ENCODE results near the gene STARD13.

Gene STARD13

DNA sequence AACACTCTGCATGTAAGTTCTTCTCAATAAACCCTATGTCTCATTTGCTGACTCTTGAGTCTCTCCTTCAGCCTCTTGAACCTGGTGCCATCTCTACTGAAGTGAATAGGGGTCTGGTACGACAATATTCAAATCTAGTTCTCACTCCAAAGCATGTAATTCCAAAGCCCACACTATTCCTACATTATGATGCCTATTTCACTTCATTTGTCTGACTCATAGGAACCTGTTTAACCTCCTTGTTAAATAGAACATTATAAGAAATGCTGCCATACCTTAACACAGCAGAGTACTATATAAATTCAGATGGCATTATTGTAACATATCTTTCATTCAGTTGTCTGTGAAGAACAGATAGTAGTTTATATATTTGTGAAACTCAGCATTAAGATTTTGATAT lies 67.1 kb downstream of the STARD13 start:
- Histone ChIP-seq H4K20me1 (ENCODE audit: insufficient read depth, low read length) (no peaks in the 10 kb centered on the region), H3K4me2 (ENCODE audit: low read depth, low read length) (no peak overlapping the region), H3K36me3 (replicated peaks; ENCODE audit: insufficient read depth, low read length) (no peaks in the 10 kb centered on the region), H3K9me3 (replicated peaks; ENCODE audit: insufficient read depth, low read length) (no peaks in the 10 kb centered on the region), H3K4me1 (ENCODE audit: low read length) (no peaks in the 10 kb centered on the region), H3K9me2 (replicated peaks; ENCODE audit: insufficient read depth, low read length) (no peaks in the 10 kb centered on the region), H3F3A (ENCODE audit: insufficient read depth, low read length) (no peaks in the 10 kb centered on the region), H3K79me2 (ENCODE audit: low read length) (no peaks in the 10 kb centered on the region), H3K27me3 (replicated peaks; ENCODE audit: insufficient read depth, low read length) (no peaks in the 10 kb centered on the region), H3K9ac (ENCODE audit: low read length) (no peak overlapping the region), H3K4me3 (ENCODE audit: low read length) (no peak overlapping the region), H2AFZ (ENCODE audit: low read length) (no peak overlapping the region), H3K27ac (ENCODE audit: low read length) (no peak overlapping the region)
- DNase-seq: no peak
- TF ChIP-seq EZH2 (optimal IDR thresholded peaks at IDR 0.05; ENCODE audit: low read depth, low read length) (no peak), EZH2phosphoT487 (IDR thresholded peaks at IDR 0.05; ENCODE audit: low read length) (no peak)
- TF ChIP-seq, protein P1, sequence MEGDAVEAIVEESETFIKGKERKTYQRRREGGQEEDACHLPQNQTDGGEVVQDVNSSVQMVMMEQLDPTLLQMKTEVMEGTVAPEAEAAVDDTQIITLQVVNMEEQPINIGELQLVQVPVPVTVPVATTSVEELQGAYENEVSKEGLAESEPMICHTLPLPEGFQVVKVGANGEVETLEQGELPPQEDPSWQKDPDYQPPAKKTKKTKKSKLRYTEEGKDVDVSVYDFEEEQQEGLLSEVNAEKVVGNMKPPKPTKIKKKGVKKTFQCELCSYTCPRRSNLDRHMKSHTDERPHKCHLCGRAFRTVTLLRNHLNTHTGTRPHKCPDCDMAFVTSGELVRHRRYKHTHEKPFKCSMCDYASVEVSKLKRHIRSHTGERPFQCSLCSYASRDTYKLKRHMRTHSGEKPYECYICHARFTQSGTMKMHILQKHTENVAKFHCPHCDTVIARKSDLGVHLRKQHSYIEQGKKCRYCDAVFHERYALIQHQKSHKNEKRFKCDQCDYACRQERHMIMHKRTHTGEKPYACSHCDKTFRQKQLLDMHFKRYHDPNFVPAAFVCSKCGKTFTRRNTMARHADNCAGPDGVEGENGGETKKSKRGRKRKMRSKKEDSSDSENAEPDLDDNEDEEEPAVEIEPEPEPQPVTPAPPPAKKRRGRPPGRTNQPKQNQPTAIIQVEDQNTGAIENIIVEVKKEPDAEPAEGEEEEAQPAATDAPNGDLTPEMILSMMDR (IDR thresholded peaks at IDR 0.05; ENCODE audit: low read length): no peak

DNA sequence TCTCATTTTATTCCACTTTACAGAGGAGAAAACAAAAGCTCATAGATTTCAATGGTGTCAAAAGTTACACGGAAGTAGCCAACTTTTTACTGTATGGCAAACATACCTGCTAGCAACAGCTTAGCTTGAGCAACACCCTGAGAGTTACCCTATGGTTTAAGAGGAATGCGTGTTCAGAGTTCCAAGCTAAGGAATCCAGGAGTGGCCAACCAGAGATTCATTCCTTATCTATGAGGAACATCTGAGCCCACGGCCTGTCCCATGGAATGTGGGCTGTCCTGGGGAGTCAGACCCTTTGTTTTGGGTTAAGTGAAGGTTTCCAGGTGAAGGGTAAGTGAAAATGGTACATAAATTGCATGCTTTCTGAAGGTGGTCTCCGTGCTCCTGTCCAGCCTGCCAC lies 67.5 kb downstream of the STARD13 start:
- H3K4me2 ChIP-seq (ENCODE audit: low read depth, low read length): no peak overlapping the region
- DNase-seq: no peak
- H3K36me3 ChIP-seq (replicated peaks; ENCODE audit: insufficient read depth, low read length): no peaks in the 10 kb centered on the region
- no peak overlapping the region for H3K4me3 ChIP-seq (ENCODE audit: low read length)
- no peaks in the 10 kb centered on the region for H3K9me2 ChIP-seq (replicated peaks; ENCODE audit: insufficient read depth, low read length)
- no peaks in the 10 kb centered on the region for H3K79me2 ChIP-seq (ENCODE audit: low read length)
- H3K9ac ChIP-seq (ENCODE audit: low read length): no peak overlapping the region
- H3K27ac ChIP-seq (ENCODE audit: low read length): no peak overlapping the region
- H3F3A ChIP-seq (ENCODE audit: insufficient read depth, low read length): no peaks in the 10 kb centered on the region
- no peaks in the 10 kb centered on the region for H3K27me3 ChIP-seq (replicated peaks; ENCODE audit: insufficient read depth, low read length)
- no peak for TF ChIP-seq EZH2phosphoT487 (IDR thresholded peaks at IDR 0.05; ENCODE audit: low read length)
- no peaks in the 10 kb centered on the region for H4K20me1 ChIP-seq (ENCODE audit: insufficient read depth, low read length)
- H2AFZ ChIP-seq (ENCODE audit: low read length): no peak overlapping the region
- H3K4me1 ChIP-seq (ENCODE audit: low read length): no peaks in the 10 kb centered on the region
- H3K9me3 ChIP-seq (replicated peaks; ENCODE audit: insufficient read depth, low read length): no peaks in the 10 kb centered on the region

GRCh38 chr13:33217256-33217655 lies 68.3 kb downstream of the STARD13 start:
- Histone ChIP-seq H3K79me2 (ENCODE audit: low read length) (no peaks in the 10 kb centered on the region), H4K20me1 (ENCODE audit: insufficient read depth, low read length) (no peaks in the 10 kb centered on the region), H3K9me2 (replicated peaks; ENCODE audit: insufficient read depth, low read length) (no peaks in the 10 kb centered on the region), H3K4me3 (ENCODE audit: low read length) (no peak overlapping the region), H3K9me3 (replicated peaks; ENCODE audit: insufficient read depth, low read length) (no peaks in the 10 kb centered on the region), H3K36me3 (replicated peaks; ENCODE audit: insufficient read depth, low read length) (no peaks in the 10 kb centered on the region), H3F3A (ENCODE audit: insufficient read depth, low read length) (no peaks in the 10 kb centered on the region), H2AFZ (ENCODE audit: low read length) (no peak overlapping the region), H3K27ac (ENCODE audit: low read length) (no peak overlapping the region), H3K9ac (ENCODE audit: low read length) (no peak overlapping the region), H3K4me2 (ENCODE audit: low read depth, low read length) (no peak overlapping the region), H3K4me1 (ENCODE audit: low read length) (no peaks in the 10 kb centered on the region), H3K27me3 (replicated peaks; ENCODE audit: insufficient read depth, low read length) (no peaks in the 10 kb centered on the region)
- TF ChIP-seq EZH2phosphoT487 (IDR thresholded peaks at IDR 0.05; ENCODE audit: low read length): no peak
- TF ChIP-seq, protein P1 (IDR thresholded peaks at IDR 0.05; ENCODE audit: low read length): no peak
- no peak for TF ChIP-seq EZH2 (optimal IDR thresholded peaks at IDR 0.05; ENCODE audit: low read depth, low read length)
- no peak for DNase-seq

DNA sequence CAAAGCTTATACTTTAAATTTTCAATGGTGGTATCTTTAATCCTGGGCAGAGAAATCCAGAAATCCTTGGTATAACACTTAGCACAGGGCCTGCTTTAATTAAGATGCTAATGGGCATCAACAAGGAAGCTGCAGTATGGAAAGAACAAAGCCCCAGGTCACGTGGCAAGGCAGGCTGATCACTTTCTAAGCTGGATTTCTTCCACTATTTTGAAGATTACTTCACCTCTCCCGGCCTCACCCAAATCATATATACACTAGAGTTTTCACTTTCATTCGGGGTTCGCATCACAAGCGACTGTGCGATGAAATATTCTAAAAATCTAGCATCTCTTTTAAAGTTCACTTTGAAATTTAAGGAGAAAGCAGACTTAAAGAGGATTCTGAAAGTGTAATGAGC lies 71.8 kb downstream of the STARD13 start:
- Histone ChIP-seq H3K36me3 (replicated peaks; ENCODE audit: insufficient read depth, low read length) (no peaks in the 10 kb centered on the region), H3K9me2 (replicated peaks; ENCODE audit: insufficient read depth, low read length) (no peaks in the 10 kb centered on the region), H3K9me3 (replicated peaks; ENCODE audit: insufficient read depth, low read length) (no peaks in the 10 kb centered on the region), H3K4me3 (ENCODE audit: low read length) (no peak overlapping the region), H3F3A (ENCODE audit: insufficient read depth, low read length) (no peaks in the 10 kb centered on the region), H3K4me1 (ENCODE audit: low read length) (no peaks in the 10 kb centered on the region), H3K9ac (ENCODE audit: low read length) (no peak overlapping the region), H3K27ac (ENCODE audit: low read length) (no peak overlapping the region), H2AFZ (ENCODE audit: low read length) (no peak overlapping the region), H3K4me2 (ENCODE audit: low read depth, low read length) (no peak overlapping the region), H3K27me3 (replicated peaks; ENCODE audit: insufficient read depth, low read length) (no peaks in the 10 kb centered on the region), H3K79me2 (ENCODE audit: low read length) (no peaks in the 10 kb centered on the region), H4K20me1 (ENCODE audit: insufficient read depth, low read length) (no peaks in the 10 kb centered on the region)
- DNase-seq: no peak
- no peak for TF ChIP-seq EZH2 (optimal IDR thresholded peaks at IDR 0.05; ENCODE audit: low read depth, low read length)
- TF ChIP-seq, protein P1 (IDR thresholded peaks at IDR 0.05; ENCODE audit: low read length): no peak

Data from MM.1S (cell line).